Upper lobe of left lung (tissue), 6 donors: ENCODE measurements around the gene SMAD6. TPM values are rescaled to one million over a fixed set of nuclear protein-coding genes. Genes with fewer than 3 reads are reported as not detected.
A peak's percentile ranks its signal among the peaks of the same experiment; 100 is the strongest.

Source experiments
- ATAC-seq, 2 donors: fragments of 200-7000 bp; cut with Tn5 transposase; one replicate each; pipeline ENCODE4 v1.9.1; 2022; ENCODE audit warnings: mild to moderate bottlenecking in 2 of 2, moderate library complexity in 2 of 2; ENCODE audit not compliant: low FRiP score in 2 of 2
- DNase-seq, 2 donors: peaks; one replicate each; pipeline ENCODE4 v3.0.0-alpha.2; 2019 to 2020
- H3K27ac ChIP-seq, 4 donors: fragments of 200-600 bp; sonication (generic); one replicate each; pipeline ENCODE4 v1.5.1; 2016 to 2019
- H3K27me3 ChIP-seq, 4 donors: fragments of 200-600 bp; sonication (generic); one replicate each; pipeline ENCODE4 v1.5.1; 2017 to 2019
- H3K36me3 ChIP-seq, 4 donors: fragments of 200-600 bp; sonication (generic); one replicate each; pipeline ENCODE4 v1.5.1; 2016 to 2019
- H3K4me1 ChIP-seq, 4 donors: fragments of 200-600 bp; sonication (generic); one replicate each; pipeline ENCODE4 v1.5.1; 2018 to 2019
- H3K4me3 ChIP-seq, 4 donors: fragments of 200-600 bp; sonication (generic); one replicate each; pipeline ENCODE4 v1.5.1; 2017 to 2019; ENCODE audit warnings: mild to moderate bottlenecking in 2 of 4, moderate library complexity in 1 of 4
- H3K9me3 ChIP-seq, 4 donors: fragments of 200-600 bp; sonication (generic); one replicate each; pipeline ENCODE4 v1.5.1; 2018 to 2019
- CTCF ChIP-seq, 6 experiments: fragments of 450-650 bp in 4 of 6; fragments of 200-600 bp in 2 of 6; sonication (generic) in 2 of 6; IDR thresholded peaks; one replicate each; pipeline ENCODE4 v1.5.1; 2016 to 2019; ENCODE audit warnings: antibody characterized with exemption in 6 of 6
- EP300 ChIP-seq, 4 donors: sonication (generic); formaldehyde crosslinking; IDR thresholded peaks; one replicate each; pipeline ENCODE4 v1.5.1; 2017; ENCODE audit warnings: antibody characterized with exemption in 4 of 4, control low read depth in 2 of 4
- POLR2A ChIP-seq, 4 donors: fragments of 450-650 bp; IDR thresholded peaks; one replicate each; pipeline ENCODE4 v1.5.1; 2016 to 2017; ENCODE audit warnings: antibody characterized with exemption in 4 of 4, mild to moderate bottlenecking in 2 of 4
- POLR2AphosphoS5 ChIP-seq, 2 donors: sonication (generic); formaldehyde crosslinking; IDR thresholded peaks; one replicate each; pipeline ENCODE4 v1.5.1; 2017; ENCODE audit warnings: antibody characterized with exemption in 2 of 2
- WGBS, 2 donors: methylation state at CpG; one replicate each; pipeline ENCODE4 v1.1.5; 2017 to 2018; 5-methylcytosine and 5-hydroxymethylcytosine counted together
- total RNA-seq, 6 donors: library from RNA; depleted of rRNA in 4 of 6; stranded (reverse); fragments of >200 nt in 4 of 6; gene quantifications; one replicate each; pipeline versions ENCODE4 v1.1.0 to v1.2.1, GENCODE V29; 2016 to 2021
- donor health status: DM: no; HTN: no; CAD: no; lungs with moderate emphysema.
- donor health status: DM: no; HTN: yes; CAD: no; lungs with severe emphysema.

The SMAD6 gene
- total RNA-seq, 6 donors from 2014 or later = 76.6 to 377 (median 102) TPM

GRCh38 chr15:66701422-66702034 lies 508 bp upstream of the SMAD6 start:
- TF ChIP-seq POLR2A (IDR thresholded peaks at IDR 0.05) (peak in 1 of 4 donors; percentile 59), CTCF (IDR thresholded peaks at IDR 0.05) (no peak)
- 0% methylated on average over 2 to 29 of the region's 48 CpGs for WGBS, 2 donors
- Histone ChIP-seq H3K9me3 (no peaks in the 10 kb centered on the region), H3K4me3 (peak overlapping the region; percentile 61 to 90 (median 76)), H3K36me3 (peaks cover 0 to 27% (median 4%) of the 10 kb centered on the region in 4 donors), H3K4me1 (peaks cover 18 to 56% (median 33%) of the 10 kb centered on the region in 4 donors), H3K27me3 (peaks cover 0 to 11% (median 0%) of the 10 kb centered on the region in 4 donors), H3K27ac (peak overlapping the region; percentile 84 to 90 (median 88))
- peak; percentile 67 to 81 for ATAC-seq
- DNase-seq = peak in 1 of 2 donors; percentile 40

DNA sequence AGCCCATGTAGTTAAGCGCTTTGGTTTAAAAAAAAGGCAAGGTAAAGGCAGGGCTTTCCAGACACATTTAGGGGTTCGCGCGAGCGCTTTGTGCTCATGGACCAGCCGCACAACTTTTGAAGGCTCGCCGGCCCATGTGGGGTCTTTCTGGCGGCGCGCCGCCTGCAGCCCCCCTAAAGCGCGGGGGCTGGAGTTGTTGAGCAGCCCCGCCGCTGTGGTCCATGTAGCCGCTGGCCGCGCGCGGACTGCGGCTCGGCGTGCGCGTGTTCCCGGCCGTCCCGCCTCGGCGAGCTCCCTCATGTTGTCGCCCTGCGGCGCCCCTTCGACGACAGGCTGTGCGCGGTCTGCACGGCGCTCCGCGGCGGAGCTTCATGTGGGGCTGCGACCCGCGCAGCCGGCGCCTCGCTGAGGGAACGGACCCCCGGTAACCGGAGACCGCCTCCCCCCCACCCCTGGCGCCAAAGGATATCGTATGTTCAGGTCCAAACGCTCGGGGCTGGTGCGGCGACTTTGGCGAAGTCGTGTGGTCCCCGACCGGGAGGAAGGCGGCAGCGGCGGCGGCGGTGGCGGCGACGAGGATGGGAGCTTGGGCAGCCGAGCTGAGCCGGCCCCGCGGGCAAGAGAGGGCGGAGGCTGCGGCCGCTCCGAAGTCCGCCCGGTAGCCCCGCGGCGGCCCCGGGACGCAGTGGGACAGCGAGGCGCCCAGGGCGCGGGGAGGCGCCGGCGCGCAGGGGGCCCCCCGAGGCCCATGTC lies 927 bp downstream of the SMAD6 start:
- DNase-seq = peak in 1 of 2 donors; percentile 90
- Histone ChIP-seq H3K27me3 (peaks cover 0 to 11% (median 0%) of the 10 kb centered on the region in 4 donors), H3K27ac (peak overlapping the region; percentile 84 to 90 (median 88)), H3K4me3 (peak overlapping the region; percentile 61 to 90 (median 76)), H3K9me3 (no peaks in the 10 kb centered on the region), H3K36me3 (peaks cover 0 to 38% (median 5%) of the 10 kb centered on the region in 4 donors), H3K4me1 (peaks cover 18 to 67% (median 43%) of the 10 kb centered on the region in 4 donors)
- whole genome bisulfite sequencing, 2 donors = 1% methylated on average over 6 to 56 of the region's 95 CpGs
- ATAC-seq = no peak
- no peak for TF ChIP-seq POLR2AphosphoS5 (IDR thresholded peaks at IDR 0.05)
- no peak for TF ChIP-seq CTCF (IDR thresholded peaks at IDR 0.05)
- TF ChIP-seq EP300 (IDR thresholded peaks at IDR 0.05) = no peak
- TF ChIP-seq POLR2A (IDR thresholded peaks at IDR 0.05) = peak in 1 of 4 donors; percentile 0

DNA sequence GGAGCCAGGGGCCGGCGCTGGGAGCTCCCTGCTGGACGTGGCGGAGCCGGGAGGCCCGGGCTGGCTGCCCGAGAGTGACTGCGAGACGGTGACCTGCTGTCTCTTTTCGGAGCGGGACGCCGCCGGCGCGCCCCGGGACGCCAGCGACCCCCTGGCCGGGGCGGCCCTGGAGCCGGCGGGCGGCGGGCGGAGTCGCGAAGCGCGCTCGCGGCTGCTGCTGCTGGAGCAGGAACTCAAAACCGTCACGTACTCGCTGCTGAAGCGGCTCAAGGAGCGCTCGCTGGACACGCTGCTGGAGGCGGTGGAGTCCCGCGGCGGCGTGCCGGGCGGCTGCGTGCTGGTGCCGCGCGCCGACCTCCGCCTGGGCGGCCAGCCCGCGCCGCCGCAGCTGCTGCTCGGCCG lies 1.5 kb downstream of the SMAD6 start:
- peak in 1 of 2 donors; percentile 32 for DNase-seq
- peaks cover 0 to 38% (median 7%) of the 10 kb centered on the region in 4 donors for H3K36me3 ChIP-seq
- peak overlapping the region; percentile 61 to 90 (median 76) for H3K4me3 ChIP-seq
- H3K9me3 ChIP-seq = no peaks in the 10 kb centered on the region
- peak overlapping the region; percentile 84 to 90 (median 88) for H3K27ac ChIP-seq
- ATAC-seq = no peak
- TF ChIP-seq POLR2A (IDR thresholded peaks at IDR 0.05) = peak in 1 of 4 donors; percentile 15
- no peak for TF ChIP-seq POLR2AphosphoS5 (IDR thresholded peaks at IDR 0.05)
- peaks cover 0 to 11% (median 0%) of the 10 kb centered on the region in 4 donors for H3K27me3 ChIP-seq
- 1% methylated on average over 19 of the region's 59 CpGs; no CpG with 5 or more reads in 1 of the 2 donors for WGBS, 2 donors
- peaks cover 12 to 61% (median 37%) of the 10 kb centered on the region in 4 donors for H3K4me1 ChIP-seq

- H3K27me3 ChIP-seq = peaks cover 0 to 11% (median 0%) of the 10 kb centered on the region in 4 donors
- 16 to 22% methylated on average over 5 to 10 of the region's 30 CpGs for WGBS, 2 donors
These were observed 2.2 kb downstream of the SMAD6 start for GRCh38 chr15:66704019-66704802.

More at GRCh38 chr15:66704019-66704802, 2.2 kb downstream of the SMAD6 start:
- Histone ChIP-seq H3K4me3 (peak overlapping the region; percentile 57 to 90 (median 76)), H3K9me3 (no peaks in the 10 kb centered on the region), H3K4me1 (peaks cover 9 to 56% (median 34%) of the 10 kb centered on the region in 4 donors), H3K27ac (peak overlapping the region; percentile 84 to 90 (median 88)), H3K36me3 (peaks cover 0 to 44% (median 7%) of the 10 kb centered on the region in 4 donors)
- TF ChIP-seq CTCF (IDR thresholded peaks at IDR 0.05) (no peak), EP300 (IDR thresholded peaks at IDR 0.05) (no peak), POLR2AphosphoS5 (IDR thresholded peaks at IDR 0.05) (no peak), POLR2A (IDR thresholded peaks at IDR 0.05) (no peak)
- ATAC-seq (no peak), DNase-seq (peak in 1 of 2 donors; percentile 50)
